SH-SY5Y (cell line): ENCODE measurements around the gene LINC01488.

ENCODE experiments used
- GATA2 ChIP-seq: IDR thresholded peaks from 2 replicates; pipeline ENCODE4 v1.6.1; 2011; ENCODE audit warnings: mild to moderate bottlenecking, low read depth, low read length
- GATA3 ChIP-seq: IDR thresholded peaks from 2 replicates; pipeline ENCODE4 v1.6.1; 2011; ENCODE audit warnings: low read depth, mild to moderate bottlenecking, low read length, moderate library complexity

Gene LINC01488

DNA sequence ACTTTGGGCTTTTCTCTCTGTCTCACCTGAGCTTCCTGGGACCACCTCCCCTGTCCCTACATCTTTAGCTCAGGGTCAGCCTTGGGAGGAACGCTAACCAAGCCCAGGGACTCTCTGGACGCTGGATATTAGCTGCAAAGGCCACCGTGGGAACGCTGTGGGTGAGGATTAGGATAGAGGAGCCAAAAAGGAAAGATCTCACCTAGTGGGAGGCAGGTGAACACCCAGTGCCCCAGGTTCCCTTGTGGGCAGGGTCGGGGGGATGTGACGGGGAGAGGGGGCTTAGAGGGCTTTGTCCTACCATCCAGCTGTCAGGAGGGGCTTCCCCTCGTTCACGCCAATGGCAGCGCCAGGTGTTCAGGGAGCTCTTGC is 50.2 kb downstream of the LINC01488 start:
- TF ChIP-seq GATA2 (no peak), GATA3 (no peak)

- no peak for TF ChIP-seq GATA2
- TF ChIP-seq GATA3: no peak
Measured at GRCh38 chr11:69533296-69534165, 52.1 kb downstream of the LINC01488 start.

- TF ChIP-seq GATA2 (no peak), GATA3 (no peak)
Measured at GRCh38 chr11:69534166-69534530, 52.7 kb downstream of the LINC01488 start.

DNA sequence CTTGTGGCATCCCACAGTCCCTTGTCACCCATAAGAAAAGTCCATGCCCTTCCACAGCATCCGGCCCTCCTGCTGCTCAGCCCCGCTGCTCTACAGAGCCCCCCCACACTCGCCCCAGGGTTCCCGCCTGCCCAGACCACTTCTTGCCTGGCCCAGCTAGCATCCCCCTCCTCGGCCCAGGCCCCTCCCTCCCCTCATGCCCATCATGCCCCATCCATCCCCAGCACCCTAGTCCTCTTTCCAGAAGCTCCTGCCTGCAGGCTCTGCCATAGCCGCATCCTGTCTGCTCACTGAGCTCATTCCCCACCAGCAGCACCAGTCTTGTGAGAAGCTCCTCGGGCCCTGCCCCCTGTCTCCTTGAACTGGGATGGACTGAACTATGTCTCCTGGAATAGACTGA is 54.4 kb downstream of the LINC01488 start:
- no peak for TF ChIP-seq GATA3
- no peak for TF ChIP-seq GATA2

- no peak for TF ChIP-seq GATA3
Measured at GRCh38 chr11:69536406-69536805, 54.9 kb downstream of the LINC01488 start.

GRCh38 chr11:69537126-69537525 is 55.7 kb downstream of the LINC01488 start:
- TF ChIP-seq GATA2 (no peak), GATA3 (no peak)

GRCh38 chr11:69537855-69538640 is 56.6 kb downstream of the LINC01488 start:
- TF ChIP-seq GATA2 (no peak), GATA3 (no peak)

DNA sequence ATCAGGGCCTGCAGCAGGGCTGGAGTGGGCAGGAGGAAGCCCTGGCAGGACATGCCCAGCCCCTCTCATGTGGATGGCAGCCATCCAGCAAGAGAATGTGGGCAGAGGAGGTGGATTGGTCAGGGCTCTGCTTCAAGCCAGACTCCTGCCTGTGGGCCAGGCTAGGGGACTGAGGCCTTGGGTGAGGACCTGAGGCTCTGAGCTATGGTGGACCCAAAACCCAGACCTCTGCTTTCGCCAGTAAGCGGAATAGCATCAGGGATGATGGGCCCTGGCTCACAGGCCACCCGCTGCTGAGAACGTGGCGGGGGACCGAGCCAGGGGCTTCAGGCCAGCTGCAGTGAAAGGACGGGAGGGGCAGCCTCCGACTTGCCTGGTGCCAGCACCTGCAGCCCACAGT is 57.4 kb downstream of the LINC01488 start:
- TF ChIP-seq GATA2 (no peak), GATA3 (no peak)

DNA sequence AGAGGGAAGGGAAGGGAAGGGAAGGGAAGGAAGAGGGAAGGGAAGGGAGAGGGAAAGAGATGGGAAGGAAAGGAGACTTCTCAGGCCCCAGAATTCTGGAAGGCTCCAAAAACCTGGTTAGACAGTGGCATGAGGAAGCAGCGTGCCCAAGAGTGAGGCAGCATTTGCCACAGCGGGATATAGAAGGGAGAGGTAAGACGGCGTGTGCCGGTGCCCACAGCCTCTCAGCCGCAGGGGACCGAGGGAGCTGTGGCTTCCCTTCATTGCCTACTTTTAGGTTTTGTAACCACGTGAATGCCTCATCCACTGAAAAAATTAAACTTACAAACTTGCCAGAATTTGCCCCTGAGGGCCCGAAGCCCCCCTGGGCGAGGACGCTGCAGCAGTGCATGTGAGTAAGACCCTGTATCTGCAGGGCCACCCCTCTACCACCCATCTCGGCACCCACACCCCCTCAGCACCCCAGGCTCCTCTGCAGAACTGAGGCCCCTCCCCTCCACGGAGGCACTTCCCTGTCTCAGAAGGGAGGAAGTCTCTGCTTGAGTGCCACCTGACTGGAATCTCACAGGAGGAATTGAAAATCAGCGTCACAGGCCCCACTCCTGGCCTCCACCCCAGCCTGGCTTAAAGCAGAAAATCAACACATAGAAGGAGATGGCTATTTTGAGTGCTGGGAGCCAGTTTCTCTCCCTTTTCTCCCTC is 58.1 kb downstream of the LINC01488 start:
- TF ChIP-seq GATA2 (no peak), GATA3 (no peak)

DNA sequence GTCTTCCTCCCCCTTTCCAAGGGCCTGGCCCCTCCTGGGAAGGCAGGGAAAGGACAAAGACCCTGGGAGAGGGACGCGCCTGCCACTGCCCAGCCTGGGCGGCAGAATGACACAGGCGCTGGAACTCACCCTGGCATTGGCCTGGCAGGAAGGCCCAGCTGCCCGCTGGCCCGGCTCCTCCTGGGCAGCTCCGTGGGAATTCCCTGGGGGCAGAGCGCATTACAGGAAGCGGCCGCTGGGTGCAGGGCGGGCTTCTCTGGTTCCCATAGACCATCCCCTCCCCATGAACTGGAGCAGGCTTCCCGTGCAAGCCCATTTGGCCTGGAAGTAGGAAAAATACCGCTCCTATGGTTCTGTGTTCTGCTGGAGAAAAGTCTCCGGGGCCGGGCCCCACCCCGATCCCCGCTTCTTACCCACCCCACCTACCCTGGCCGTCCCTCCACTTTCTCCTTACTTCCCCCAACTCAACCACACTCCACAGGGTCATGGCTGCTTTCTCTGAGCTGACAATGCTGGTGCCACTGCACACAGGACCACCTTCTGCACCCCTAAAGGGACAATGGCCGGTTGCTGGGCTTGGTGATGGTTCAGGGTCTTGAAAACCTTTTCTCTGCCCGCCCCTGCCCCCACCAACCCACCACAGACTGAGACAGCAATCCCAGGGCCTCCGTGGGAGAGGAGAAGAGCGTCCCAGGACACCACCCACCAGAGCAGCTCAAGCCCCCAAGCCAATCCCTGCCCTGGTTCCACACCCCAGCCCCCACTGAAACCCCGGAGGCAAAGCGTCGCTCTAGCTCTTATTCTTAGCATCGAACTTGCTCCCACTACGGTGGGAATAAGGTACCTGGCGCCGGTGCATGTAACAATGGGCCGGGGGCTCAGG is 58.9 kb downstream of the LINC01488 start:
- TF ChIP-seq GATA2 (no peak), GATA3 (no peak)

GRCh38 chr11:69541001-69541285 is 59.5 kb downstream of the LINC01488 start:
- TF ChIP-seq GATA2 (no peak), GATA3 (no peak)

GRCh38 chr11:69541501-69542313 is 60.2 kb downstream of the LINC01488 start:
- no peak for TF ChIP-seq GATA2

DNA sequence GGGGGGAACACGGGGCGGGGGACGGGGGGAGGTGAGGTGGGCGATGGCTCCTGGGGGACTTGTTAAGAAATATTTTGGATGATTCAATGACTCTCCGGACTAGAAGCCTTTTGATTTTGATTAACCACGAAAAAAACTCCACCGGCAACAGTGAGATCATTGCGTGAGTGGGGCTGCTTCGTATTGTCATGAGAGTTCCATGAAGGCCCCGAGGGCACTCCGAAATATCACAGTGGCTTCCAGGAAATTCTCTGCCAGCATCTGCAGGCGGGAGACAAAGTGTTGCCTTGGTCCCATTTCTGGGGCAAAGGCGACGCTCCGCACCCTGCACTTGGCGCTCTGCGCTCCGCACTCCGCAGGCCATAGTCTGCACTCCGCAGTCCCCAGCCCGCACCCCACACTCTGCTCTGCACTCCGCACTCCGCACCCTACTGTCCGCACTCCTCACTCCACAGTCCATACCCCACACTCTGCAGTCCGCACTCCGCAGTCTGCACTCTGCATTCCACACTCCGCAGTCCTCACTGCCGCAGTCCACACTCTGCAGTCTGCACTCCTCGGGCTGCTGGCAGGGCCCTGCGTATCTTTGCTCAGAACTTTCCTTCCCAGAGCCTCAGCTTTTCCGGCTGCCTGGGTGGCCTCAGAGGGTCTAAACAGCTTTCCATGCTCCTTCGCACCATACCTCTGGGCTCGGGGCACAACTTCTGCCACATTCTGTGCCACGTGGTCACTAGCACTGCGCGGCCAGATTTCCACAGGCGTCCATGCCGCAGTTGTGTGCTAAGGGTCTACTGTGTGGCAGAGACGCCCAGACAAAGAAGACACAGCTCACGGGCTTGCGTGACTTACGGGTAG is 61.1 kb downstream of the LINC01488 start:
- TF ChIP-seq GATA2: no peak
- no peak for TF ChIP-seq GATA3
